Middle frontal gyrus (tissue), 1 donor: ENCODE data around the gene TMEM258.

ENCODE experiments used
- DNase-seq: peaks from one replicate; pipeline ENCODE4 v3.0.0-alpha.2; 2015; ENCODE audit warnings: low spot score; ENCODE audit errors: extremely low spot score

TMEM258 gene

GRCh38 chr11:61777234-61778090 is 14.9 kb downstream of the TMEM258 start:
- no peak for DNase-seq

GRCh38 chr11:61776561-61777075 is 15.8 kb downstream of the TMEM258 start:
- DNase-seq: no peak

GRCh38 chr11:61775606-61776554 is 16.5 kb downstream of the TMEM258 start:
- DNase-seq: no peak

GRCh38 chr11:61775106-61775505 is 17.3 kb downstream of the TMEM258 start:
- no peak for DNase-seq

GRCh38 chr11:61774411-61774810 is 18.0 kb downstream of the TMEM258 start:
- DNase-seq: no peak

GRCh38 chr11:61773809-61774208 is 18.6 kb downstream of the TMEM258 start:
- DNase-seq: no peak

- no peak for DNase-seq
Observed at GRCh38 chr11:61773356-61773755, 19.0 kb downstream of the TMEM258 start.

GRCh38 chr11:61771985-61772455 is 20.4 kb downstream of the TMEM258 start:
- DNase-seq: no peak

- no peak for DNase-seq
Observed at GRCh38 chr11:61771195-61771894, 21.1 kb downstream of the TMEM258 start.

GRCh38 chr11:61769946-61770683 is 22.3 kb downstream of the TMEM258 start:
- no peak for DNase-seq

GRCh38 chr11:61769169-61769920 is 23.1 kb downstream of the TMEM258 start:
- DNase-seq: no peak

GRCh38 chr11:61768376-61769076 is 23.9 kb downstream of the TMEM258 start:
- DNase-seq: no peak

GRCh38 chr11:61766353-61766841 is 26.0 kb downstream of the TMEM258 start:
- no peak for DNase-seq

- DNase-seq: no peak
Observed at GRCh38 chr11:61765550-61766253, 26.7 kb downstream of the TMEM258 start.

GRCh38 chr11:61764606-61765260 is 27.7 kb downstream of the TMEM258 start:
- no peak for DNase-seq

- DNase-seq: no peak
Observed at GRCh38 chr11:61763930-61764605, 28.3 kb downstream of the TMEM258 start.

- DNase-seq: no peak
Observed at GRCh38 chr11:61762798-61763197, 29.6 kb downstream of the TMEM258 start.
